Measurements from ENCODE around the gene PTPRT. TPM values are rescaled to one million over a fixed set of nuclear protein-coding genes. Genes with fewer than 3 reads are reported as not detected.
A peak's percentile ranks its signal among the peaks of the same experiment; 100 is the strongest.

The PTPRT gene
- total and polyA plus RNA-seq, 2 of the 13 experiments (the other 11 are each of a cell fraction or from before 2014, with no cell fraction given), result under 0.01 to 0.09 TPM

DNA sequence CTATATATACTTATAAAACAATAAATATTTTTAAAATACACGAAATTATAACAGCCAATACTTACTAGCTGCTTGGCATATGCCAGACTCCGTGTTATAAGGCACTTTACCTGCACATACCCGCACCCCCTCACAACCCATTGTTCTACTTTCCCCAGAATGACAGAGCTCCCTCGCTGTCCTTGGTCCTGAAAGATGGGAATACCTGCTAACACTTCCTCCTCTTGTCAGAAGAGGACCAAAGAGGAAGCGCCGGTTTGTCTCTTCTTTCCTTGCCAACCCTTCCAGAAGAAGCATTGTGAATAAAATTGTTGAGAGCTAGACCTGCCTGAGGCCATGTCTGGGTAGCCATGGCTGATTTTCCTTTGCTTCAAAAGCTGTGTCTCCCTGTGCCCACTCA lies 149.3 kb downstream of the PTPRT start (continued):
- TF ChIP-seq, protein P1, sequence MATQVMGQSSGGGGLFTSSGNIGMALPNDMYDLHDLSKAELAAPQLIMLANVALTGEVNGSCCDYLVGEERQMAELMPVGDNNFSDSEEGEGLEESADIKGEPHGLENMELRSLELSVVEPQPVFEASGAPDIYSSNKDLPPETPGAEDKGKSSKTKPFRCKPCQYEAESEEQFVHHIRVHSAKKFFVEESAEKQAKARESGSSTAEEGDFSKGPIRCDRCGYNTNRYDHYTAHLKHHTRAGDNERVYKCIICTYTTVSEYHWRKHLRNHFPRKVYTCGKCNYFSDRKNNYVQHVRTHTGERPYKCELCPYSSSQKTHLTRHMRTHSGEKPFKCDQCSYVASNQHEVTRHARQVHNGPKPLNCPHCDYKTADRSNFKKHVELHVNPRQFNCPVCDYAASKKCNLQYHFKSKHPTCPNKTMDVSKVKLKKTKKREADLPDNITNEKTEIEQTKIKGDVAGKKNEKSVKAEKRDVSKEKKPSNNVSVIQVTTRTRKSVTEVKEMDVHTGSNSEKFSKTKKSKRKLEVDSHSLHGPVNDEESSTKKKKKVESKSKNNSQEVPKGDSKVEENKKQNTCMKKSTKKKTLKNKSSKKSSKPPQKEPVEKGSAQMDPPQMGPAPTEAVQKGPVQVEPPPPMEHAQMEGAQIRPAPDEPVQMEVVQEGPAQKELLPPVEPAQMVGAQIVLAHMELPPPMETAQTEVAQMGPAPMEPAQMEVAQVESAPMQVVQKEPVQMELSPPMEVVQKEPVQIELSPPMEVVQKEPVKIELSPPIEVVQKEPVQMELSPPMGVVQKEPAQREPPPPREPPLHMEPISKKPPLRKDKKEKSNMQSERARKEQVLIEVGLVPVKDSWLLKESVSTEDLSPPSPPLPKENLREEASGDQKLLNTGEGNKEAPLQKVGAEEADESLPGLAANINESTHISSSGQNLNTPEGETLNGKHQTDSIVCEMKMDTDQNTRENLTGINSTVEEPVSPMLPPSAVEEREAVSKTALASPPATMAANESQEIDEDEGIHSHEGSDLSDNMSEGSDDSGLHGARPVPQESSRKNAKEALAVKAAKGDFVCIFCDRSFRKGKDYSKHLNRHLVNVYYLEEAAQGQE (IDR thresholded peaks at IDR 0.05; ENCODE audit: borderline replicate concordance in 1 of 2, low read depth in 1 of 2, low read length in 2 of 2), result peak; percentile 80 to 98
- TF ChIP-seq, protein P2, sequence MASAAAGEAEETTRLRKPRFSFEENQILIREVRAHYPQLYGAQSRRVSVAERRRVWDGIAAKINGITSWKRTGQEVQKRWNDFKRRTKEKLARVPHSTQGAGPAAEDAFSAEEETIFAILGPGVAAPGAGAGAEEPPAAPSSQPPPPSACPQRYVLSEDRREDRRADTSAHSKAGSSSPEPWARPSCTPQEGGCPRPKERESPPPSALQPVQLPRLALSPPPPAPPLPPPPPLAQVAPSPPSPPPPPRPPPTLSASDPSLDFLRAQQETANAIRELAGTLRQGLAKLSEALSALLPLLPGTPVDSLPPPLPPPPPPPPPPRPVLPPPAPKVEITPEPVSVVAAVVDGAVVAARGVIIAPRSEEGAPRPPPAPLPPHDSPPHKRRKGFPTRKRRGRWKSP (CRISPR knock-in tag; IDR thresholded peaks at IDR 0.05), result no peak
- TF ChIP-seq ZSCAN9 (CRISPR knock-in tag; IDR thresholded peaks at IDR 0.05; ENCODE audit: borderline replicate concordance), result 0 out of 2 replicates have a peak, but pooled peaks have one; percentile 35
- TF ChIP-seq, protein P3, sequence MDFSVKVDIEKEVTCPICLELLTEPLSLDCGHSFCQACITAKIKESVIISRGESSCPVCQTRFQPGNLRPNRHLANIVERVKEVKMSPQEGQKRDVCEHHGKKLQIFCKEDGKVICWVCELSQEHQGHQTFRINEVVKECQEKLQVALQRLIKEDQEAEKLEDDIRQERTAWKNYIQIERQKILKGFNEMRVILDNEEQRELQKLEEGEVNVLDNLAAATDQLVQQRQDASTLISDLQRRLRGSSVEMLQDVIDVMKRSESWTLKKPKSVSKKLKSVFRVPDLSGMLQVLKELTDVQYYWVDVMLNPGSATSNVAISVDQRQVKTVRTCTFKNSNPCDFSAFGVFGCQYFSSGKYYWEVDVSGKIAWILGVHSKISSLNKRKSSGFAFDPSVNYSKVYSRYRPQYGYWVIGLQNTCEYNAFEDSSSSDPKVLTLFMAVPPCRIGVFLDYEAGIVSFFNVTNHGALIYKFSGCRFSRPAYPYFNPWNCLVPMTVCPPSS (IDR thresholded peaks at IDR 0.05), result no peak
- TF ChIP-seq, protein P4, sequence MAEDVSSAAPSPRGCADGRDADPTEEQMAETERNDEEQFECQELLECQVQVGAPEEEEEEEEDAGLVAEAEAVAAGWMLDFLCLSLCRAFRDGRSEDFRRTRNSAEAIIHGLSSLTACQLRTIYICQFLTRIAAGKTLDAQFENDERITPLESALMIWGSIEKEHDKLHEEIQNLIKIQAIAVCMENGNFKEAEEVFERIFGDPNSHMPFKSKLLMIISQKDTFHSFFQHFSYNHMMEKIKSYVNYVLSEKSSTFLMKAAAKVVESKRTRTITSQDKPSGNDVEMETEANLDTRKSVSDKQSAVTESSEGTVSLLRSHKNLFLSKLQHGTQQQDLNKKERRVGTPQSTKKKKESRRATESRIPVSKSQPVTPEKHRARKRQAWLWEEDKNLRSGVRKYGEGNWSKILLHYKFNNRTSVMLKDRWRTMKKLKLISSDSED (CRISPR knock-in tag; IDR thresholded peaks at IDR 0.05), result no peak
- 0 out of 2 replicates have a peak, but pooled peaks have one; percentile 26 for TF ChIP-seq IRF2 (CRISPR knock-in tag; IDR thresholded peaks at IDR 0.05)
- TF ChIP-seq ZNF788 (CRISPR knock-in tag; IDR thresholded peaks at IDR 0.05; ENCODE audit: borderline replicate concordance), result no peak
- TF ChIP-seq, protein P5, sequence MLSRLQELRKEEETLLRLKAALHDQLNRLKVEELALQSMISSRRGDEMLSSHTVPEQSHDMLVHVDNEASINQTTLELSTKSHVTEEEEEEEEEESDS (CRISPR knock-in tag; IDR thresholded peaks at IDR 0.05; ENCODE audit: borderline replicate concordance), result no peak
- TF ChIP-seq ZIK1 (CRISPR knock-in tag; IDR thresholded peaks at IDR 0.05; ENCODE audit: borderline replicate concordance, low read depth), result no peak
- no peak for TF ChIP-seq PAF1 (CRISPR knock-in tag; IDR thresholded peaks at IDR 0.05)
- TF ChIP-seq ZNF432 (CRISPR knock-in tag; IDR thresholded peaks at IDR 0.05; ENCODE audit: borderline replicate concordance), result no peak
- TF ChIP-seq ERF (CRISPR knock-in tag; IDR thresholded peaks at IDR 0.05), result 0 out of 2 replicates have a peak, but pooled peaks have one; percentile 45
- TF ChIP-seq ZFP37 (CRISPR knock-in tag; IDR thresholded peaks at IDR 0.05; ENCODE audit: borderline replicate concordance), result peak; percentile 42; the same call in 1 of the 2 replicates
- TF ChIP-seq, protein P6, sequence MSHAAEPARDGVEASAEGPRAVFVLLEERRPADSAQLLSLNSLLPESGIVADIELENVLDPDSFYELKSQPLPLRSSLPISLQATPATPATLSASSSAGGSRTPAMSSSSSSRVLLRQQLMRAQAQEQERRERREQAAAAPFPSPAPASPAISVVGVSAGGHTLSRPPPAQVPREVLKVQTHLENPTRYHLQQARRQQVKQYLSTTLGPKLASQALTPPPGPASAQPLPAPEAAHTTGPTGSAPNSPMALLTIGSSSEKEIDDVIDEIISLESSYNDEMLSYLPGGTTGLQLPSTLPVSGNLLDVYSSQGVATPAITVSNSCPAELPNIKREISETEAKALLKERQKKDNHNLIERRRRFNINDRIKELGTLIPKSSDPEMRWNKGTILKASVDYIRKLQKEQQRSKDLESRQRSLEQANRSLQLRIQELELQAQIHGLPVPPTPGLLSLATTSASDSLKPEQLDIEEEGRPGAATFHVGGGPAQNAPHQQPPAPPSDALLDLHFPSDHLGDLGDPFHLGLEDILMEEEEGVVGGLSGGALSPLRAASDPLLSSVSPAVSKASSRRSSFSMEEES (CRISPR knock-in tag; IDR thresholded peaks at IDR 0.05), result peak; percentile 54; the same call in 1 of the 2 replicates
- TF ChIP-seq RARA (CRISPR knock-in tag; IDR thresholded peaks at IDR 0.05), result peak; percentile 49
- TF ChIP-seq, protein P7, sequence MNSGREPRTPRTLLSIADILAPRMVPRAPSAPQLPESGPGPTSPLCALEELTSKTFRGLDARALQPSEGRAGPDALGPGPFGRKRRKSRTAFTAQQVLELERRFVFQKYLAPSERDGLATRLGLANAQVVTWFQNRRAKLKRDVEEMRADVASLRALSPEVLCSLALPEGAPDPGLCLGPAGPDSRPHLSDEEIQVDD (CRISPR knock-in tag; IDR thresholded peaks at IDR 0.05; ENCODE audit: borderline replicate concordance), result no peak
- TF ChIP-seq ZBTB21 (CRISPR knock-in tag; IDR thresholded peaks at IDR 0.05), result peak; percentile 31; the same call in 1 of the 2 replicates
- no peak for TF ChIP-seq SOX13 (IDR thresholded peaks at IDR 0.05)
- TF ChIP-seq SOX13 (CRISPR knock-in tag; conservative IDR thresholded peaks at IDR 0.05 in 1 of 2, IDR thresholded peaks at IDR 0.05 in 1 of 2), result peak in 1 of 2 experiments; percentile 29; a peak in 1 of 4 replicates
- TF ChIP-seq MIER2 (CRISPR knock-in tag; IDR thresholded peaks at IDR 0.05), result peak; percentile 97
- 0 out of 2 replicates have a peak, but pooled peaks have one; percentile 49 for TF ChIP-seq ZNF607 (CRISPR knock-in tag; IDR thresholded peaks at IDR 0.05; ENCODE audit: borderline replicate concordance)
